Osteoblast (primary cell): ENCODE data around the gene BTG4. TPM values are rescaled to one million over a fixed set of nuclear protein-coding genes. Genes with fewer than 3 reads are reported as not detected.

ENCODE experiments used
- DNase-seq: peaks from one replicate; pipeline ENCODE4 v3.0.0; 2011; ENCODE audit warnings: low spot score, mixed read lengths; ENCODE audit not compliant: insufficient read length; ENCODE audit errors: missing footprints
- H2AFZ ChIP-seq: 2 replicates; pipeline ENCODE4 v1.6.0; 2011; ENCODE audit warnings: mild to moderate bottlenecking, low read length
- H3K27ac ChIP-seq: 2 replicates; pipeline ENCODE4 v1.5.1; 2011; ENCODE audit warnings: mild to moderate bottlenecking, low read depth, low read length, moderate library complexity
- H3K27me3 ChIP-seq: 2 replicates; pipeline ENCODE4 v1.6.0; 2012; ENCODE audit warnings: mild to moderate bottlenecking, control low read depth, inconsistent platforms, low read length, moderate library complexity; ENCODE audit not compliant: insufficient read depth
- H3K36me3 ChIP-seq: 2 replicates; pipeline ENCODE4 v1.5.1; 2011; ENCODE audit warnings: mild to moderate bottlenecking, low read length, control low read depth, moderate library complexity; ENCODE audit not compliant: insufficient read depth
- H3K4me1 ChIP-seq: 2 replicates; pipeline ENCODE4 v1.5.1; 2011; ENCODE audit warnings: mild to moderate bottlenecking, low read length, control low read depth, moderate library complexity; ENCODE audit not compliant: insufficient read depth
- H3K4me2 ChIP-seq: 2 replicates; pipeline ENCODE4 v1.6.0; 2011; ENCODE audit warnings: mild to moderate bottlenecking, low read length; ENCODE audit not compliant: insufficient read depth
- H3K4me3 ChIP-seq: fragments of 200-600 bp; sonication (generic); 3 replicates; pipeline ENCODE4 v1.5.1; 2012; ENCODE audit warnings: mild to moderate bottlenecking, low read length, inconsistent platforms; ENCODE audit not compliant: insufficient read depth
- H3K79me2 ChIP-seq: 2 replicates; pipeline ENCODE4 v1.6.0; 2012; ENCODE audit warnings: mild to moderate bottlenecking, low read length, control low read depth, inconsistent platforms; ENCODE audit not compliant: insufficient read depth
- H3K9me3 ChIP-seq: 2 replicates; pipeline ENCODE4 v1.5.1; 2011; ENCODE audit warnings: low read depth, low read length, control low read depth
- H4K20me1 ChIP-seq: 2 replicates; pipeline ENCODE4 v1.6.0; 2012; ENCODE audit warnings: mild to moderate bottlenecking, low read length, control low read depth; ENCODE audit not compliant: insufficient read depth
- CTCF ChIP-seq: IDR thresholded peaks from 2 replicates; pipeline ENCODE4 v1.5.1; 2011; ENCODE audit warnings: mild to moderate bottlenecking, low read depth, low read length, moderate library complexity; ENCODE audit errors: extremely low read depth
- total RNA-seq: library from RNA; depleted of rRNA; stranded (reverse); fragments of >200 nt; gene quantifications from 2 replicates; pipeline ENCODE4 v1.2.3, GENCODE V29; 2012

BTG4 gene
- total RNA-seq, 1 donor = not detected

DNA sequence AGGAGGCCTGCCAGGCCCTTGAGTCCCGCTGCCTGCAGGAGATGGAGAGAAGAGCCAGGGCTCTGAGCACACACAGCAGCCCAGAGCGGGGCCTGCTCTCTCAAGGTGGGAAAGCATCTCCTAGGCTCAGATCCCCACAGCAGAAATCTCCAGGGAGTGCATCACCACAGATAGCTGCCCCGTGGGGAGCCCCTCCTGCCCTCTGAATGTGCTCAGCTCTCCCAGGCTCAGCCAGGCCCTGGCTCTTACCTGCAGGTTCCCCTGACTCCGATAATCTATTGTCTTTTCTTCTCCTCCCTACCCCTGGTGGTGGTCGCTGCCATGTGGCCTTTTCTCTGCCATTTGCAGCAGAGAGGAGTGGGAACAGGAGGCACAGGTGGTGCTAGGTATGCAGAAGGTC is 49.9 kb downstream of the BTG4 start:
- no peaks in the 10 kb centered on the region for H4K20me1 ChIP-seq
- no peak for TF ChIP-seq CTCF
- no peaks in the 10 kb centered on the region for H3K9me3 ChIP-seq
- H3K27me3 ChIP-seq = peaks cover 14% of the 10 kb centered on the region
- peaks cover 9% of the 10 kb centered on the region for H3K4me1 ChIP-seq
- DNase-seq = no peak
- no peak overlapping the region for H3K27ac ChIP-seq
- H2AFZ ChIP-seq = no peak overlapping the region
- H3K36me3 ChIP-seq = no peaks in the 10 kb centered on the region
- H3K4me3 ChIP-seq = no peak overlapping the region
- no peak overlapping the region for H3K4me2 ChIP-seq
- no peaks in the 10 kb centered on the region for H3K79me2 ChIP-seq

DNA sequence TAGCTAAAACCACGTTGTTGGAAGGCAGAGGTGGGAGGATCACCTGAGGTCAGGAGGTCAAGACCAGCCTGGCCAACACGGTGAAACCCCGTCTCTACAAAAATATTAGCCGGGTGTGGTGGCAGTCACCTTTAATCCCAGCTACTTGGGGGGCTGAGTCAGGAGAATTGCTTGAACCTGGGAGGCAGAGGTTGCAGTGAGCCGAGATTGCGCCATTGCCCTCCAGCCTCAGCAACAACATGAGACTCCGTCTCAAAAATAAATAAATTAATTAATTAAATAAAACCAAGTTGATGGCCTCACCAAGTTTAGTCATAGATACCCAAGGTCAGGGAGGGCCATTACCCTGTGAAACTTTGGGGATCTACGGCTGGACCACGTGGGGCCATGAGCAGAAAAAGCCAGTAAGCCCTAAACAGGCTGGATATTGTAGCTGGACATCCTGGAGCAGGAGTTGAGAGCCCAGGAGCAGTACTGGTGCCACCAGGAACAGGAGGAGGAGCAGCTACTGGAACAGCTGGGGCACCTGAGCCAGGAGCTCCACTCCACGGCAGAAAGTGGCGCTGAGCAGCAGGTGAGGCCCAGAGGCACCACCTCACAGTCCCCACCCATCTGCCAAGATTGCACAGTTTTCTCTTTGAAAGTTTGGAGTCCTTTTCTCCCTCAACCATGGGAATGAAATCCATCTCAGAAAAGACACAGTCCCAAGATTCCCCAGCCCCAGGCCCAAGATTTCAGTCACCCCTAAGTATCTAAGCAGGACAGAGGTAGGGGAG is 50.5 kb downstream of the BTG4 start:
- Histone ChIP-seq H3K36me3 (no peaks in the 10 kb centered on the region), H3K4me2 (no peak overlapping the region), H4K20me1 (no peaks in the 10 kb centered on the region), H3K27me3 (peaks cover 14% of the 10 kb centered on the region), H2AFZ (no peak overlapping the region), H3K4me3 (no peak overlapping the region), H3K4me1 (peaks cover 9% of the 10 kb centered on the region), H3K9me3 (no peaks in the 10 kb centered on the region), H3K79me2 (no peaks in the 10 kb centered on the region), H3K27ac (no peak overlapping the region)
- no peak for TF ChIP-seq CTCF
- DNase-seq = no peak

DNA sequence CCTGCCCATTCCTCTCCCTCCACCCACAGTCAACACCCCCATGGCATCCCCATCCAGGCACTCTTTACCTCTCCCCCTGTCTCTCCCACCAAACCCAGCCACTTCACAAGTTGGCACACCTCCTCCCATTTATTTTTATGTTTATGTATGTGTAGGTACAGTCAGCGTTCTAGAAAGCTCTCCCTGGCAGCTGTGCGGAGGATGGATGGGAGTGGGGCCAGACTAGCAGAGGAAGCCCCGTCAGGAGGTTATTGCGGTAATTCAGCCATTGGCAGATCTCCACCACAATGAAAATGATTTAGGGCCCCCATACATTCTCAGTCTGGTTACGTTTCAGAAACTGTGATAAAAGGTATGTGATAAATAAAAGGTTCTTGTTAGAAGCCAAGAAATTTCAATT is 51.3 kb downstream of the BTG4 start:
- no peak for TF ChIP-seq CTCF
- Histone ChIP-seq H3K27me3 (peaks cover 14% of the 10 kb centered on the region), H3K9me3 (no peaks in the 10 kb centered on the region), H2AFZ (no peak overlapping the region), H3K79me2 (no peaks in the 10 kb centered on the region), H3K4me2 (no peak overlapping the region), H3K4me3 (no peak overlapping the region), H3K4me1 (peaks cover 9% of the 10 kb centered on the region), H4K20me1 (no peaks in the 10 kb centered on the region), H3K27ac (no peak overlapping the region), H3K36me3 (no peaks in the 10 kb centered on the region)
- DNase-seq = peak; percentile 60

DNA sequence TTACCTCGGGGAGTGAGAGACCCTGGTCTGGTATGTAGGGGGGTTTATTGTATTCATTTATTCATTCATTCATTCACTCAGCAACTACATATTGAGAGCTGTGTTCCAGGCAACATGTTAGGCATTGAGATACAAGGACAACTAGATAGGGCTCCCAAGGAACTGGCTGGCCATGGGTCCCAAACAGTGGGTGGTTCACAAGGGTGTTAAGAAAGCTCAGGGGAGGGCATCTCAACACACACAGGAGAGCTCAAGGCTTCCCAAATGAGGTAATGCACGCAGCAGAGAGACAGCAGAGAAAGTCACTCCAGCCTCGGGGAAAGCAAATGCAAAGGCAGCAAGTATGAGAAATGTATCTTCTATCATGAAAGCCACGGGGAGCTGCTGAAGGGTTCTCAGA is 51.8 kb downstream of the BTG4 start:
- no peaks in the 10 kb centered on the region for H4K20me1 ChIP-seq
- no peak overlapping the region for H3K4me3 ChIP-seq
- no peak overlapping the region for H3K4me2 ChIP-seq
- no peaks in the 10 kb centered on the region for H3K9me3 ChIP-seq
- peaks cover 14% of the 10 kb centered on the region for H3K27me3 ChIP-seq
- no peak for DNase-seq
- no peaks in the 10 kb centered on the region for H3K36me3 ChIP-seq
- H3K27ac ChIP-seq = no peak overlapping the region
- H3K4me1 ChIP-seq = peaks cover 6% of the 10 kb centered on the region
- TF ChIP-seq CTCF = no peak
- H2AFZ ChIP-seq = no peak overlapping the region
- no peaks in the 10 kb centered on the region for H3K79me2 ChIP-seq
